Right renal pelvis (tissue), 4 donors: Measurements from ENCODE around the gene P4HTM. TPM values are rescaled to one million over a fixed set of nuclear protein-coding genes. Genes with fewer than 3 reads are reported as not detected.

Experiments used
- DNase-seq, 4 donors: peaks; one replicate each; pipeline ENCODE4 v3.0.0-alpha.2; 2013; ENCODE audit warnings: low read depth in 4 of 4, low spot score in 3 of 4, missing footprints in 1 of 4
- polyA plus RNA-seq, 4 donors: library from polyadenylated mRNA; unstranded; fragments of 120-200 nt; gene quantifications; one replicate each; pipeline ENCODE4 v1.2.1, GENCODE V29; 2013; ENCODE audit not compliant: insufficient read length in 4 of 4

Gene P4HTM
- polyA plus RNA-seq, 4 donors: 38.2 to 56.2 (median 41.4) TPM

DNA sequence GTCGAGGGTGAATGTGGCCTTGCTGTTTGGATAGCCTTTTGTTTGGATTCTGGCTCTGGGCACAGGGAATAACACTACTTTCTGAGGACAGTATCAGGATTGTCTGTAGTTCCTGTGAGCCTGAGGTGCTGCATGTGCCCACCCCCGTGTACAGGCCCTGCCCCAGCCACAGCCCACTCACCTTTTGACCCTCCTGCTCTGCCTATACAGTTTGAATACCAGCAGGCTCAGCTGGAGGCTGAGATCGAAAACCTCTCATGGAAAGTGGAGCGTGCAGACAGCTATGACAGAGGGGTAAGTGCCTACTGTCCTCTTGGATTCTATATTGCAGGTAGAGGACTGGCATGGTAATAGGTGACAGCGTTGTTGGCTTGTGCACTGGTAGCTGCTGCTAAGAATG, 7.4 kb upstream of the P4HTM start:
- no peak for DNase-seq

DNA sequence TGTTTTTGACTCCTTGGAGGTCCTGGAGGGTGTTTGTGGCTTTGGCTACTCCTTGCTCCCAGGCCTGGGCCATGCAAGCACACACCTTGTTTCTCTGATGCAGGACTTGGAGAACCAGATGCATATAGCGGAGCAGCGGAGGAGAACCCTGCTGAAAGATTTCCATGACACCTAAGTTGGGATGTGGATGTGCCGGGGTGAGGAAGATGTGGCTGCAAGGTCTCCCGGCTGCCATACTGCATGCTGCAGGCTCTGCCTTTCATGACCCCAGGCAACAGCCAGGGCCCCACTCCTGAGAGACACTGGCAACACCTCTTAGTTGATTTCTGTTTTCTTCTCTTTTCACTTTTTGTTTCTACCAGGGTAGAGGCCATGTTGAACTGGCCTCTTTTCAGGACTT, 6.9 kb upstream of the P4HTM start:
- DNase-seq: no peak

DNA sequence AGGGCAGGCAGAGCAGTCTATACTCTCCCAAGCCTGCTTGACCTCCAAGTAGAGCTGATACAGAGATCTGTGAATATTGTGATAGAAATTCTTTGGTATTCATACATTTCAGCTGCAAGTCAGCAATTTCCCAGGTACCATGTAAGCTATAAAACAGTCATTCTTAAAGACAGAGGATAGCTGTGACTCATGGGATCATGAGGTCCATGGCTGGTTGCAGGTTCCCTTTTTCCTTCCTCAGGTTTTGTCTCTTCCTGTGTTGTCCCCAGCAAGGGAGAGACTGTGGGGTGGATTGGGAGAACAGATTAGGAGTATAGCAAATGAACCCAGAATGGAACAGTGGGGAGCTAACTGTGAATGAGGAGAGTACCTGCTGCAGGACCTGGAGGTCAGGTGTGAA, 5.4 kb upstream of the P4HTM start:
- DNase-seq: no peak

DNA sequence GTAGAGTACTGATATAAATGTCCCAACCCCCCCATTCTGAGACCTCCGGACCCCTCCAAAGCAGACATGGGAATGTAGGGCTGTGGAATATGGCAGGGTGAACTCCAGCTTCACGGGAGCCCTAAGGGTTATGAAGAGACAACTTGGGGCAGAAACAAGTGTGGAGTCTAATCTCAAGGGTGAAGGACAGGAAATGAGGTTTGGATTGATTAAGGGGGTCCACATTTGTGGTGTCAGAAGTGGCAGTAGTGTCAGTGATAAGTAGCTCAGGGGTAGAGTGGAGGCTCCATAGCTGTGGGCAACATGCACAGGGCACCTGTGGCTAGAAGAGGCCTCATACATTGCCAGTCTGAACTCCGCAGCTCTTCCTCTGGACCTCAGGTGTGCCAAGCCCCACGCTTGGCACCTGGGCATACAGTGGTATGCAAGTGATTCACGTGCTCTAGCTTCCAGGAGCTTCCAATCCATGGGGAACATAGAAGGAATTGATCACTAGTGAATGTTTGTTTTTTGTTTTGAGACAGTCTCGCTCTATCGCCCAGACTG, 4.1 kb upstream of the P4HTM start:
- no peak for DNase-seq

DNA sequence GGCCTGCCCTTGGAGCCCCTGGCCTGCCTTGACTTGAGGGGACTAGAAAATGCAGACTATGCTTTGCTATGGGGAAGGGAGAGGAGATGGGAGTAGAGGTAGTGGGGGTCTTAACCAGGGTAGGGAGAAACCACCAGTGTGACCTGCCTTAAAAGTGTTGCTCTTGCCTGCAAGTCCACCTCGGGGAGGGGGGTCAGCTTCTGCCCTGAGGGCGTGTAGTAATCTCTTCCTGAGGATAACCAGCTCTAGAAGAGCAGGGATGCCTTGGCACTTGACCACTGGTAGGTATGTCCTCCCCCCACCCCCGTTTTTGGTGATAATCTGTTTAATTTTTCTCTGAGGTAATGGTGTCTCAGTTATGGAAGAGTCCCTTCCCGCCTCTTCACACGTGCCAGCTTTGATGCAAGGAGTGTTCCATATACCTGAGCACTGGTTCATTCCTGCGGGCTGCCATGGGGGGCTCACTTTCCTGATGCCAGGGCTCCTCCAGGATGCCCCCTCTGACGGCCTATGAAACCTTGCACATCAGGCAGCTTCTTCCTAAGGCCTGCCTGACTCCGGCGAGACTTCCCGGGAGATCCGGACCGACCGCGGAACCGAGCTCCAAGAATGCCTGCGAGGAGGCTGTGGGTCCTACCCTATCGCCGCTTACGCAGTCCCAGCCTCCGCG, 780 bp upstream of the P4HTM start:
- DNase-seq: no peak

DNA sequence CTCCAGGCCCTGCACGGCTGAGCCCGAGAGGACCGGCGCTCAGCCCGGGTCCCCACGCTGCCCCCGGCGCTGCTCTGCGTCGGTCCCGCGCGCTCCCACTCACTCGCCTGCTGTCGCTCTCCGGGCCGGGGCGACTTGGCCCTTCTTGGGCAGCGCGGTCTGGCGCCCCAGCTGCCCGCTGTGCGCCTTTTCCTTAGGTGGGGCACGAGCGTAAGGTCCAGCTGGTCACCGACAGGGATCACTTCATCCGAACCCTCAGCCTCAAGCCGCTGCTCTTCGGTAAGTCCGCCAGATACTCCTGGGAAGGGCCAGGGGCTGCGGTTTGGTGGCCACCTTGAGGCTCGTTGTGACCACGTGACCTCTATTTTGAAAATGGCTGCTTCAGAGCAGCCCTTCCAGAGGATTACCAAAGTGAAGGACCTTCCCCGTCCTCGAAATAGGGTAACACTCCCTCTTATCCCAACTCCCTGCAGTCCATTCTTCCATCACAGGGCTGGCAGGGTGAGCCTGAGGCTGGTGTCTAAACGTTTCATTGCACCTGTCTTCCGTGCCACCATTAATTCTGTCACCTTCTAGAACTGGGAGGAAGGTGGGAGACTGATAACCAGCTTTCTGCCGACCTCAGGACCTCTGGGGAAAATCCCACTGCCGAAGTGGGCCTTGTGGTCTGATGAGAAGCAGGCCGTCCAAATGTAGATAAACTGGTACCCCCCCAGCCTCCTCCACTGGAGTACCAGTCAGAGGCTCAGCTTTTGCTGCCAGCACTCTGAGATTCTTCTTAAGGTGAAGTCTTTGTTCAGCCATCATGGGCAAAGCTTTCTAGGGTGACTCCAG, 812 bp downstream of the P4HTM start:
- peak in 1 of 4 donors; percentile 8 for DNase-seq

DNA sequence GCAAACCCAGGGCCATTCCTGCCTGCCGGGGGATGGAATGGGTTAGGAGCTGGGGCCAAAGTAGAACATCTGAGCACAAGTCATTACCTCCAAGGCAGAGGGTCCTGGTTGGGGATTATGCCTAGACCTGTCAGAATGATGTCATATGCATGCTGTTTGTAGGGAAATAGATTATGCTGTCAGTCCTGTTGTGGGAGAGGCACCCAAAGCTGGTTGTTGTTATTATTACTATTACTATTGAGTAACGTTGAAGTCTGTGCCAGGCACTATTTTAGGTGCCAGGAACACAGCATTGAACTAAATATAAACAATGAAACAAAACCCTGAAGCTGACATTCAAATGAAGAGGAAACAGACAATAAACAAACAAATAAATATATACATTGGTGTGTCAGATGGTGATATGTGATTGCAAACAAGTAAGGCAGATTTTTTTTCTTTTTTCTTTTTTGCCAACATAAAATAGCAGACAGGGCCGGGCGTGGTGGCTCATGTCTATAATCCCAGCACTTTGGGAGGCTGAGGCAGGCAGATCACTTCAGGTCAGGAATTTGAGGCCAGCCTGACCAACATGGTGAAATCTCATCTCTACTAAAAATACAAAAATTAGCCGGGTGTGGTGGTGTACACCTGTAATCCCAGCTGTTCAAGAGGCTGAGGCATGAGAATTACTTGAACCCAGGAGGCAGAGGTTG, 2.0 kb downstream of the P4HTM start:
- DNase-seq: no peak

DNA sequence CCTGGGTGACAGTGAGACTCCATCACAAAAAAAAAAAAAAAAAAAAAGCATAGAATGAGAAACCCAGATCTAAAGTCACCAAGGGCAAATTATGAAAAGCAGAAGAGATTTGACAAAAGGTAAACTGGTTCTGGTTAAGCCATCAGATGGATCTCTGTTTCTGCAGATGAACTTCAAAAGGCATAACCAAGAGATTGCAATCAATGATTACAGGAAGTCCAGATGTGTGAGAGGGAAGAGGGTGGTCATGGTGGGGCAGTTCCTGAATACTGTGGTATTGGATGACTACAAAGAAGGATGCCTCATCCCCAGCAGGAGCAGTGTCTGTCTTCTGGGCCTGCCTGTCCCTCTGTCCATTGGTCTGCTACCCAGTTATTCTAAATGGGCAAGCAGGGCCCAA, 3.8 kb downstream of the P4HTM start:
- DNase-seq: no peak

DNA sequence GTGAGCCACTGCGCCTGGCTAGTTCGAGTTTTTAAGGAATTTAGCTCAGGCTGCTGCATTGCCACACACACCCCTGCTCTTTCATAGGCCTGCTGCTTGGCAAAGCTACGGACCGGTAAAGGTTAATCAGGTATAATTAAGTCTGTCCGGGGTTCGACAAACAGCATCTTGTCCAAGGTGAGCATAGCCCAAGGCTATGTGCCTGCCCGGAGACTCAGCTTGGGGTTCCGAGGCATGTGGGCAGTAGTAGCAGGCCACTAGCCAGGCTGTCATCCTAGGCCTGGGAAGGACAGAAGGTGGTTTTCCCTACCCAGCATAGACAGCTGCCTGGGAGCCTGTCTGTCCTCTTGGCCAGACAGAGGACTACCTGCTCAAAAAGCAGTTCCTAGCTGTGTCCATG, 6.6 kb downstream of the P4HTM start:
- DNase-seq: no peak

DNA sequence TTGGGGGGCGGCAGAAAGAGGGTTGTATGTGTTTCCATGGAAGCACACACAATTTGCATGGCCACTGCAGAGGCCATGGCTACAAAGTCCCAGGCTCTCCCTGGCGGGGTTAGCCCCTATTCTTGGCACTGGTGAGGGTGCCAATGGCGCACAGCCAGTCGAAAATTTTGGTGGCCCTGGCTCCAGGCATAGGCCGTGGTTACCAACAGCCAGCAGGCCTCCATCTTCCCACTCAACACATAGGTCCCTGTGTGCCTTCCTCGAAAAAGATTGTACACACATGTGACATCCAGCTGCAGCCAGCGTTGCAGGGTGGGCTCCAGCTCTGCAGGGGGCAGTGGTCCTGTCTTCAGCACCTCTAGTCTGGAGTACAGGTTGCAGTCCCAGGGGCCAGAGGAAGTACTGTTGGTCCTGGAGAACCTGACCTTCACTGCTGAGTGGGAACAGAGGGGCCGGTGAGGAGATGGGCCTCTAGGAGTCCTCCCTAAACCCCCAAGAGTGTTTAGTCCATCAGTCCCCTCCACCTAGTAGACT, 7.1 kb downstream of the P4HTM start:
- DNase-seq: no peak

DNA sequence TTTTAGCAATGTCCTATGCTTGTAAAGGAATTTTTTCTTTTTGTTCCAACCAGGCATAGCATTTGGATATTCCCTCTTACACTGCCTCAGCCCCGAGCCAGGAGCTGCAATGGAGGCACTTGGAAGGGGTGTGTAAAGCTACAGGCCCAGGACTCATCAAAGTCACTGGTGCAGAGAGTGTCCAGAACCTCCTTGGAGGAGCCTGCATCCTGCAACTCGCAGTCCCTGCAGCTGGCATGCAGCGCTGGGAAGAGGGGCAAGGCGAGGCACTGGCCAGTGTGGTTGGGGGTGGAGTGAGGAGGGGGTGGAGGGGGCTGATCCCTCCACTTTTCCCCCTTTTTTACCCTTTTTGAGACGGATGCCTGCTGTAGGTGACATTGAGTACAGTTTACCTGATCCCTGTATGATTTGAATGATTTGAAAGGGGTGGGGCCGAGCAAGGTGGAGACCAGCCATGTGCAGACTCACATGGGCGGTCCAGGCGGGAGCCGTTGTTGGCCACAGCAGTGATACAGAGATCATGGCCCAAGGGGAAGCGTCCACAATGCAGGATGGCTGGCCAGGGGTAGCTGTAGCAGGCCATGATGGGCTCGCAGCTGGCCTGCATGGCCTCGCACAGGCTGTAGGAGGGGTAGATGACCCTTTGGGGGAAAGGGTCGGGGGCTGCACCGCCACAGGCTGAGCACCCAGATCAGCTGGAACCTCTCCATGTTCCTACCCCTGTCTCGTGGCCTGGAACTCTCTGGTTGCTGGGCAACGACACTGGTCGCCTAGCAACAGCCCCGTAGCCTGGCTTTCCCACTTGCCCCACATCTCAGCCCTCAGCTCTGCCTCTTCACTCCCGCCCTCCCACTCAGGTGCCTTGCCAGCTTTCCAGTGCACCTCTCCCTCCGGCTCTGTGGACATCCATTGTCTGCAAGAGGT, 7.9 kb downstream of the P4HTM start:
- no peak for DNase-seq

DNA sequence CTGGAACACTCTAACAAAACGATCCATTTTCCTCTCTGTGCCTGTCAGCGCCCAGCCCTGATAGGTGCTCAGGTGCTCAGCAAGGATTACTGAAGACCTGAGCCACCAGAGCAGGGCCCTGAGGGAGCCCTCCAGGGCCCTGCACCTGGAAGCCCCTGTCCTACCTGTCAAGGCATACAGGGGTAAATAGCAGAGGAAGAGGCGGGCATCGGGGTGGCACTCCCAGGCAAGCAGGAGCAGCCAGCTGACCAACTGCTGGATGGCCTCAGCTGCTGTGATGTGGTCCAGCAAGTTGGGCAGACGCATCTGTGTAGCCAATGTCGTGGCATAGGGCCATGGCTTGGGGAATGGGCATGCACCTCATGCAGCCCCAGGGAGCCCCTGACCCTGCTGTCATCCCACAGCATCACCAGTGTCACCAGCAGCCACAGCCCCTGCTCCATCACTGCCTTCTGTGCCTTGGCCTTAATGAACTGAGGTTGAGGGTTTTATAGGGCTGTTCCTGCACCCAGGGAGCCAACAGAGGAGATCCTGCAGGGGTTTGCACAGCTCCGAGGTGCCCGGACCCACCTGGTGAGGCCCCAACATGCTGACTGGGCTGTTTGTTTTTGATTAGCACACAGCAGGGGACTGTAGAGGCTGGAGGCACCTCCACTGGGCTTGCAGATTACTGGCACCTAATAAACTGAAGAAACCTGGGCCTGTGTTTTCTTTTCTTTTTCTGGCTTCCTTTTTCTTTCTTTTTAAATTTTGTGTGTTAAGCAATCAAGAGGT, 9.2 kb downstream of the P4HTM start:
- no peak for DNase-seq

DNA sequence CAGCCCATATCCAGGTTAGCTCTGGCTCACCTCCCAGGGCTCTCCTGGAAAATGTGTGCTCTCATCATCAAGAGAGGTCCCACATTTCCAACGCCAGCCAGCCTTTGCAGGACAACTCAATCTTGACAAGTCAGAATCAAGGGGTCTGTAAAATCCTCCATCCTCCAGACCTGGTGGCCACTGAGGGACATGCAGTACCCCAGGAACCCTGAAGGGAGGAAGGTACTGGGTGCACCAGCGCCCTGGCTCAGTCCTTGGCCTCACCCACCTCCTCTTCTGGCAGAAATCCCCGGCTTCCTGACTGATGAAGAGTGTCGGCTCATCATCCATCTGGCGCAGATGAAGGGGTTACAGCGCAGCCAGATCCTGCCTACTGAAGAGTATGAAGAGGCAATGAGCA, 11.1 kb downstream of the P4HTM start:
- DNase-seq: no peak

DNA sequence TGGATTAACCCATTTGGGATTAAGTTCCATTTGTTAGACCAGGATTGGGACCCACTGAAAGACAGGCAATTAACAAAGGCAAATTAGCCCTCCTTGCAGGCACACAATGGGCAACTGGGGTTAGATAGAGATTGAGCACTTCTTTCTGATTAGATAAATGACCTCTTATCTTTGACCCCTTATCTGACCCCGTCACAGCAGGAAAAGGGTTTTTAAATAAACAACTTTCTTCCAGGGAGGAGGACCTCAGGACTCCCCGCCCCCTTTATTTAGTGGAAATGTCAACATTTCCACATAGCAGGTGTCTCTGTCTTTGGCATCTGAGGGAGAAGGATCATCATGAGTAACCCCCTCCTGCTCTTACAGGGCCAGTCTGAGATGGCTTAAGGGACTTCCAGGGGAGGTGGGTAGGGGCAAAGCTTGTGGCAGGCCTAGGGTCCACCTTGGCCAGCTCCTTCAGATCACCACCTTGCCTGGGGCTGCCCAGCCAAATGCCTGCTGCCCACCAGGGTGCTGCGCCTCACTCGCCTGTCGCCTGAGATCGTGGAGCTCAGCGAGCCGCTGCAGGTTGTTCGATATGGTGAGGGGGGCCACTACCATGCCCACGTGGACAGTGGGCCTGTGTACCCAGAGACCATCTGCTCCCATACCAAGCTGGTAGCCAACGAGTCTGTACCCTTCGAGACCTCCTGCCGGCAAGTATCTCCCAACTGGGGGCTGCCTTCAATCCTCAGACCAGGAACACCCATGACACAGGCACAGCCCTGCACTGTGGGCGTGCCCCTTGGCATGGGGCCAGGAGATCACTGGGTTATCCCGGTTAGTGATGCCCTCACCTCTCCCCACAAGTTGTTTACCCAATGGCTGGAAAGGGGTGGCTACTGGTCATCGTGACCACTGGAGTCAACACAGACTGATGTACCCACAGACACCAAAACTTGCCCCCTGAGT, 14.6 kb downstream of the P4HTM start:
- no peak for DNase-seq

DNA sequence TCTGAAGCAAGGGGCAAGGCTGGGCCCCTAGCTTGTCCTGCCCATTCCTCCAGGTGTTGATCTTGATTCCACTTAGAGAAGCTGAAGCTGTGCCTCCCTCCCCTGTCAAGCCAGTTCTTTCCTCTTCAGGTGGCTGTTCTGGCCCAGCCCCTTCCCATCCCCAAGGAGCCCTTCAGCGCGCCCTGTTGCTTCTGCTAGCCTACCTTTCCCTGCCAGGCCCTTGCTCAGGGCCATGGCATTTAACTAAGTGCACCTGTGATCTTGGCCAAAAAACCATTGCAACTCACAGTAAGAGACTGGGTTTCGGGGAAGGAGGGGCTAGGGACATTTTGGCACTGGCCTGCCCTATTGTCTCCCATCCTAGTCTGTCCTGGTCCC, 15.3 kb downstream of the P4HTM start:
- no peak for DNase-seq

DNA sequence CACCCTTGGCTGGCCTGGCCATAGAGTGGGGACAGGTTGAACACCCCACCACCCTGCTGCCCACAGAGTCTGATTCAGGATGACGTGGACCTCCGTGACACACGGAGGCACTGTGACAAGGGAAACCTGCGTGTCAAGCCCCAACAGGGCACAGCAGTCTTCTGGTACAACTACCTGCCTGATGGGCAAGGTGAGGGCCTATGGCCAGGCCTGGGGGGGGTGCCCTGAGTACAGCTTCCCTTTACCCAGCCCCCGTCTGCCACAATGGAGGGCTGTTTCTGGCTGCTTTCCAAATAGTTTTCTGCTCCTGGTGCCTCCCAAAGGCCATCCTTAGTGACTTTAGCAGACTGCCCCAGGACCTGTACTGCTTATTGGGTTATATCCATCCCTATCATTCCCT, 16.0 kb downstream of the P4HTM start:
- DNase-seq: no peak

DNA sequence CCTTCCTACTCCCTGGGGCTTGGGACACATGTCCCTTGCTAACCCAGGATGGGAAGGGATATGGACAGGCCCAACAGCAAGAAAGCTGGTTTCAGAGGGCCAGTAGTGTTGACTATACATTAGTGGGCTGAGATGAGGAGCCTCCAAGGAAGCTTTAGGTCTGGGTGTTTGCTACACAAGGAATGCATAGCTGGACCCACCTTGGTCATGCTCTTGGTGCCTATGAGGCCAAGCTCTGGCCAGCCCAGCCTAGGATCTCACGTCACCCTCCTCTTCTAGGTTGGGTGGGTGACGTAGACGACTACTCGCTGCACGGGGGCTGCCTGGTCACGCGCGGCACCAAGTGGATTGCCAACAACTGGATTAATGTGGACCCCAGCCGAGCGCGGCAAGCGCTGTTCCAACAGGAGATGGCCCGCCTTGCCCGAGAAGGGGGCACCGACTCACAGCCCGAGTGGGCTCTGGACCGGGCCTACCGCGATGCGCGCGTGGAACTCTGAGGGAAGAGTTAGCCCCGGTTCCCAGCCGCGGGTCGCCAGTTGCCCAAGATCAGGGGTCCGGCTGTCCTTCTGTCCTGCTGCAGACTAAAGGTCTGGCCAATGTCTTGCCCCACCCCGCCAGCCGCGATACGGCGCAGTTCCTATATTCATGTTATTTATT, 16.5 kb downstream of the P4HTM start:
- no peak for DNase-seq
